ENCODE results near the gene RNF130. TPM values are rescaled to one million over a fixed set of nuclear protein-coding genes. Genes with fewer than 3 reads are reported as not detected.

Gene RNF130, protein sequence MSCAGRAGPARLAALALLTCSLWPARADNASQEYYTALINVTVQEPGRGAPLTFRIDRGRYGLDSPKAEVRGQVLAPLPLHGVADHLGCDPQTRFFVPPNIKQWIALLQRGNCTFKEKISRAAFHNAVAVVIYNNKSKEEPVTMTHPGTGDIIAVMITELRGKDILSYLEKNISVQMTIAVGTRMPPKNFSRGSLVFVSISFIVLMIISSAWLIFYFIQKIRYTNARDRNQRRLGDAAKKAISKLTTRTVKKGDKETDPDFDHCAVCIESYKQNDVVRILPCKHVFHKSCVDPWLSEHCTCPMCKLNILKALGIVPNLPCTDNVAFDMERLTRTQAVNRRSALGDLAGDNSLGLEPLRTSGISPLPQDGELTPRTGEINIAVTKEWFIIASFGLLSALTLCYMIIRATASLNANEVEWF
- 100 to 1,000 TPM; 161 to 309 (median 212) TPM for total RNA-seq

- no peak for TF ChIP-seq CTCF (IDR thresholded peaks at IDR 0.05; ENCODE audit: low read depth)
These were observed at the start of gene RNF130 for GRCh38 chr5:180071531-180072255. RNF130 (minus strand) TSS chr5:180071759; CDS start chr5:180071702, 57 bp downstream.

DNA sequence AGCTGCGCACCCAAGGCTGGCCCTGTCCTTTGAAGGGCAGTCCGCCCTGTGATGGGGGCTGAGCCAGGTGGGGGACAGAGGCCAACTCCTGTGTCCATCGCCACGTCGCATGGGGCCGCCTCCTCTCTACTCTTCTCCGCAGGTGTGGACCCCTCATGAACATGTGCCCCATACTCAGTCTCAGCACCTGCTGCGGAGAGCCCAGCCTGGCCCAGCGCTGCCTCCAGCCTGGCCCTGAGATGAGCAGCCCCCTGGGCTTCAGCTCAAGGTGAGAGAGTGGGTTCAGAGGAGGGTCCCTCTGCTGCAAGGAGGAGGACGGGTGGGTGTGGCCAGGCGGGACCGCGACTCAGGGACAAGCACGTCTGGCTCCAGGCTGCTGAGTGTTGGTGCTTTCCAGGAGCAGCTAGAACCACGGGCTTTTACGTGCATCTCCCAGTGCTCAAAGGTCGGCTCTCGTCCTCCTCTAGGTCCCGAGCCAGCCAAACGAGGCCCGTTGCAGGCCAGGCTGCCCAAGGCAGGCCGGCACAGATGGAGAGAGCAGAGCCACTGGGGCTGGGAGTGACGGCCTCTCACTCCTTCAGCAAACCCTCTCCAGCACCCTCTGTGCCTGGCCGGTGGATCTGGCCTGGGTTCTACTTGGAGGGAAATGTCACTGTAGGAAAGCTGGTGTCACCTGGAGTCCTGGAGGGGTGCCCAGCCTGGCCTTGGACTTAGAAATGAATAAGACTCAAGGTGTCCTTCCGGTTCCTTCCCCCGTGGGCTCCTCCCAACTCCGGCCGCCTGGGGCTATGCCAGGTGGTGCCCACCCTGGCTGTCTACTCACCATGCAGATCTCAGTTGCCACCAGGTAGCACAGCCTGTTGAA lies 48.9 kb upstream of the RNF130 start:
- TF ChIP-seq CTCF (IDR thresholded peaks at IDR 0.05; ENCODE audit: low read depth): no peak

DNA sequence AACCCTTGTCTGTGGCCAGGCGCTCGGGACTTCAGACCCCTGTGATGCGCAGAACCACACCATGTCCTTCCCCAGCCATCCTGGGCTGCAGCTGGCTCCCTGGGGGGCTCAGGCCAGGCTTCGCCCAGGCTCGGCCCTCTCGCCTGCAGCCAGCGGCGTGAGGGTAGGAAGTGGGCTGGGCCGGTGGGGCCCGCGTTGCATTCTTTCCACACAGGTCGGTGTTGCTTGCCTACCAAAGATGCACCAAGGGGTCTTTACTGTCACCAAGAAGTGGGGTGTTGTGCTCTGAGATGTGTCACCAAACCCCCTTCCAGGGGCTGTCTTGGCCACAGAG lies 48.3 kb upstream of the RNF130 start:
- no peak for TF ChIP-seq CTCF (IDR thresholded peaks at IDR 0.05; ENCODE audit: low read depth)

DNA sequence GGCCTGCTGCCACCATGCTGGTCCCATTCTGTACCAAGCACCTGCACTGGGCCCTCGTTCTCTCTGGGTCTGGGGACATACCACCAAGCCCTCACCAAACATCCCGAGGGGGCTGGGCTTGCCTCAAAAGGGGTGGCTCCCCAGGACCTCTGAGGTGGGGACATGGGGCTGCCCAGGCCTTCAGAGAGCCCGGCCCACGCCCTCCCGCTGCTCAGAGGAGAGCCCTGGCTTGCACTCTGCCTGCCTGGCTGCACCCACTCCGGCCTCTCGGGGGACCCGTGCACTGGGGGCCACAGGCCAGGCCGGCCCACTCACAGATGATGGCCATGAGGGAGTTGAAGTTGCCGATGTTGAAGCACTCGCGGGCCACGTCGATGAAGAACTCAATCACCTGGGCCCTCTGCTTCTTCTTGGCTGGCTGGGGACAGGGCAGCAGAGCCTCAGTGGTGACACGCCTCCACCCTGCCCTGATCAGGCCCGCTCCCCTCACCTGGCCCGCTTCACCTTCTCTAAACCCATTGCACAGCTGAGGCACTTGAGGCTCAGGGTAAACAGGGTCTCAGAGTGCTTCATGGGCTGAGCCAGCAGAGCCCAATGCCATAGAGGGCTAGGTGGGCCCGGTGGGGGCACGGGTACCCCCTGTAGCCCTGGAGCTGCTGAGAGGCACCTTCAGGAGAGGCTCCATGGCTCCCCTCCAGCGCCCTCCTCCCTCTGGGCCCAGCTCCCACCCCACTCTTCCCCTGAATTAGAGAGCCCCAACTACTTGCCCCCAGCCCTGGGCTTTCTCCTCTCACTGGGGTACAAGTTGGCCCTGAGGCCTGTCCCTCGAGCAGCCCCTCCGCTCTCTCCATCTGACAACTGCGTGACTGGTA lies 47.7 kb upstream of the RNF130 start:
- TF ChIP-seq CTCF (IDR thresholded peaks at IDR 0.05; ENCODE audit: low read depth): no peak

DNA sequence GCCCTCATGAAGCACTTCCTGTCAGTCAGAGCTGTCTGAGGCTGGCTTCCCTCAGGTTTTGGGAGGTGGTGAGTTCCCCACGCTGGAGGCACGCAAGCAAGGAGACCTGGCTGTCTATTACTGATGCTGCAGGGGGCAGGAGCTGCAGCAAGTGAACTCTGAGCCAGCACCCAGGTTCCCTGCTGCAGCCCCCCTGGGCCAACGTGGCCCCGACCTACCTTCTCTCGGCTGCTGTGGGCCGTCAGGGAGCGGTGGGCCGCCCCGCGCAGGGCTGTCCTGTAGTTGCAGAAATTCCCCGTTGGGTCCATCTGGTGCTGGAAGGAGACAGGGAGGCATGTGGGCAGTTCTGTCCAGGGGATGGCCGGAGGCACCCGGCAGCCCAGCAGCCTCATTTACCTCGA lies 46.8 kb upstream of the RNF130 start:
- TF ChIP-seq CTCF (IDR thresholded peaks at IDR 0.05; ENCODE audit: low read depth): no peak

GRCh38 chr5:180117000-180117725 lies 45.6 kb upstream of the RNF130 start:
- TF ChIP-seq CTCF (IDR thresholded peaks at IDR 0.05; ENCODE audit: low read depth): no peak
